Fibroblast of skin of abdomen (primary cell): ENCODE data around the gene LRWD1. TPM values are rescaled to one million over a fixed set of nuclear protein-coding genes. Genes with fewer than 3 reads are reported as not detected.

ENCODE experiments used
- DNase-seq: peaks from one replicate; pipeline ENCODE4 v3.0.0-alpha.2; 2013
- polyA plus RNA-seq, 2 experiments: library from polyadenylated mRNA; unstranded; fragments of 120-200 nt; gene quantifications; one replicate each; pipeline ENCODE4 v1.2.1, GENCODE V29; 2013; ENCODE audit not compliant: insufficient read length in 2 of 2

LRWD1 gene
- polyA plus RNA-seq (2013, experiment 1 of 2; ENCODE audit: insufficient read length) = 19.1 TPM
- 19.3 TPM for polyA plus RNA-seq (2013, experiment 2 of 2; ENCODE audit: insufficient read length)

DNA sequence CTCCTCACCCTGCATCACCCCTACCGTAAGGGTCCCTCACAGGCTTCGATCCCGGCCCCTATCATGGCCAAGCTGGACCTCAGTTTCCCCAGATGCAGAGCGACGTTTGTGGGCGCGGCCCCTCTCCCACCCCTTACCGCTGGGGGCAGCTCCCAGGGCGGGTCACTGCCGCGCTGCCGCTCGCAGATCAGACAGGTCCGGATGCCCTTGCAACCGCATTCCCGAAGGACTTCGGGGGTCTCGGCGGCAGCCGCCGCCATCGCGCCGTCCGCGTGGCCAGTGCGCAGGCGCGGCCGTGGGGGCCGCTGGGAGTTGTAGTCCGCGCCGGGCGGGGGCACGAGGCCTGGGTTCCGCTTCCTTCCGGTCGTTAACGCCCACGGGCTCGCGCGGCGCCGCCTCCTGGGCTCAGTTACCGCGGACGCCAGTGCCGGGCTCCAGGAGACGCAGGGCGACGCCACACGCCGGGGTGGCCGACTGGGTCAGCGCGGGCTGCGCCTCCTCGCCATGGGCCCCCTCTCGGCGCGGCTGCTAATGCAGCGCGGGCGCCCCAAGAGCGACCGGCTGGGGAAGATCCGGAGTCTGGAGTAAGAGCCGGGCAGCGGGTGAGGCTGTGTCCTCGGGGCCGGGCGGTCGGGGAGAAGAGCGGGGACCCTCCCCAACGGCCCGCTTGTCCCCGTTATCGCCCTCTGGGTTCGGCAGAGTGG lies at the start of gene LRWD1, which contains the start of gene ALKBH4:
TSS of gene LRWD1 (plus strand) at position 408 of the 704 bp plus-strand sequence. CDS start at position 505, 97 bp downstream.
TSS of gene ALKBH4 (minus strand) at position 287 of the 704 bp plus-strand sequence. CDS start at position 260, 27 bp downstream.
- peak; percentile 91 for DNase-seq

DNA sequence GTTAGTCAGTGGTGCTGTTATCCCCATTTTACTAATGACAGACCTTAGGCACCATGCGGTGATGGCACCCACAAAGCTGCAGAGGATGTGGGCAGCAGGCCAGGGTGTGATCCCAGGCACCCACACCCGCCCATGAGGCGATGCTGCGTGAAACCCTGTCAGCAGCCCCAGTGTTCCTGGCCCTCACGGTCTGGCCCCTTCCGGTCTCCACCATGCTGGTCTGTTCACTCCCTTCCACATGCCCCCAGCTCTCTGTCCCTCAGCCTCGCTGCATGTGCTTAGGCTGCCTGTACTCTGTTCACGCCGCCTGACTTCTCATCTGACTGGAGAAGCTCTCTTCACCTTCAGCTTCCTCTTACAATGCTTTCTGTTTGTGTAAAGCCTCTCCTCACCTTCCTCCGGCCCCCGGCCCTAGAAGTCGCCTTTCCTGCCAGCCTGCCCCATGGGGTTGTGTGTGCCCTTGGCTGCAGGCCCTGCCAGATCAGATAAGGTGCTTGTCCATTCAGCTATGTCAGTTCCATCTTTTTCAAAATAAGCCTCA lies 49.0 kb upstream of the LRWD1 start:
- DNase-seq = no peak

DNA sequence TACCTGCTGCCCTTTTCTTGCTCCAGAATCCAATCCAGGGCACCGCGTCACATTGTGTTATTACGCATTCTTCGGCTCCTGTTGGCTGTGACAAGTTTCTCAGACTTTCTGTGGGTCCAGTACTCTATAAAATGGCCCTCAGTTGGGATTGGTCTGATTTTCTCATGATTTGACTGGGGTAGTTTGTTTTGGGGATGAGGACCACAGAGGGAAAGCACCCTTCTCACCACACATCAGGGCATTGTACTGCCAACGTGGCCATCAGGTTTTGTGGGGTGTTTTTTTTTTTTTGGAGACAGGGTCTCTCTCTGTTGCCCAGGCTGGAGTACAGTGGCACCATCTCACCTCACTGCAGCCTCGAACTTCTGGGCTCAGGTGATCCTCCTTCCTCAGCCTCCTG lies 48.4 kb upstream of the LRWD1 start:
- no peak for DNase-seq

DNA sequence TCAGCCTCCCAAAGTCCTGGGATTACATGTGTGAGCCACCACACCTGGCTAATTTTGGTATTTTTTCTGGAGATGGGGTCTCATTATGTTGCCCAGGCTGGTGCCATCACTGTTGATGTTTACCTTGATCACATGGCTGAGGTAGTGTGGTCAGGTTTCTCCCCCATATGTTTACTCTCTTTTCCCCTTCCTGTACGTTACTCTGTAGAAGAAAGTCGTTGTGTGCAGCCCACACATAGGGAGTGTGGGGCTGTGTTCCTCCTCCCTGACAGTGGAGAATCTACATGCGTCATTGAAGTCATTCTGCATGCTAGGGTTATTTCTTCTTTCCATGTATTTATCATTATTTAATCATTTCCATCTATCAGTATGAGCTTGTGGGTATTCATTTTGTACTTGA lies 47.7 kb upstream of the LRWD1 start:
- DNase-seq = no peak

DNA sequence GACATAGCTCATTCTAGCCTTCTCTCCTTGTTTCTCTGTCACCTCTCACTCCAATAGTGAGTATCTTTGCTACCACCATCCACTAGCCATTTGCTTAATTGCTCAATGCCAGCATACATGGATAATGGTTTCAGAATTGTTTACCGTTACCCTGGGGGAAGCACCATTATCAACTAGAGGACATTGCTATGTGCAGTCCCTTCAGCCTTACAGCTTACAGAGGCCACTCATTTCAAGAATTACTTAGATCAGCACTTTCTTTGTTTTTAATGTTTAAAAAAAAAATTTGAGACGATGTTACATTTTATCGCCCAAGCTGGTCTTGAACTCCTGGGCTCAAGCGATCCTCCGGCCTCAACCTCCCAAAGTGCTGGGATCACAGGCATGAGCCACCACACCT lies 46.2 kb upstream of the LRWD1 start:
- no peak for DNase-seq

DNA sequence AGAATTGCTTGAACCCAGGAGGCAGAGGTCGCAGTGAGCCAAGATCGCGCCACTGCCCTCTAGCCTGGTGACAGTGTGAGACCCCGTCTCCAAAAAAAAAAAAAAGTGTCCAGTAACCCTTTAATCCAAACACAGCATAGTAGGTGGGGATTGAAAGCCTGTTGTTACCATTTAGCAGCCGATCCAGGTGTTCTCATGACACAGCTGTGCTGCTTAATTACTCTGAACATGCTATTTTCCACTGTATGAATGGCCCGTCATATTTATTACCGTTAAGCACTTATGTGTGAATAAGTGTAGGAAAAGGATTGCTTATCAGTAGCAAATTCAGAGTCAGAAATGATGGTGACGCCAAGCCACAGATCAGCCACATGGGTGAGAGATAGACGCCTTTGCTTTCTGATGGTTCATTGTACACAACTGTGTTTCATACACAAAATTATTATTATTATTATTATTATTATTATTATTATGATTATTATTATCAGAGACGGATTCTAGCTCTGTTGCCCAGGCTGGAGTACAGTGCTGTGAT lies 43.0 kb upstream of the LRWD1 start:
- DNase-seq = no peak

DNA sequence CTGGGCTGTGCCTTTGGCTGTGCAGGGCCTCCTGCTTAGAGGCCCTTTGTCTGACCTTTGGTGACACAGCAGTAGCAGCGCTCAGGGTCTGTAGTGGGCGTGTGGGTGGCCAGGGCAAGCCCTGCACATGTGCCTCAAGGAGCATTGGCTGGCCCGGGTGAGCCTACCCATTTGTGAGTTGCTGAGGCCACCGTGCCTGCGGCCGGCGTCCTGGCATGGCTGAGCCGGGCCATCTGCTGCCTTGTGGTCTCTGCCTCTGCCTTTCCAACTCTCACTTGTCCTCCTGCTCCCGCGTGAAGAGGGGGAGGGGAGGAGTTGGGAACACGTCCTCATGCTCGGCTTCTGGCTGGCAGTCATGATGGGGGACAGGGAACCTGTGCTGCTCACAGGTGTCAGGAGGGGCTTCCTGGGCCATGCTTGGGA lies 40.6 kb upstream of the LRWD1 start:
- no peak for DNase-seq

DNA sequence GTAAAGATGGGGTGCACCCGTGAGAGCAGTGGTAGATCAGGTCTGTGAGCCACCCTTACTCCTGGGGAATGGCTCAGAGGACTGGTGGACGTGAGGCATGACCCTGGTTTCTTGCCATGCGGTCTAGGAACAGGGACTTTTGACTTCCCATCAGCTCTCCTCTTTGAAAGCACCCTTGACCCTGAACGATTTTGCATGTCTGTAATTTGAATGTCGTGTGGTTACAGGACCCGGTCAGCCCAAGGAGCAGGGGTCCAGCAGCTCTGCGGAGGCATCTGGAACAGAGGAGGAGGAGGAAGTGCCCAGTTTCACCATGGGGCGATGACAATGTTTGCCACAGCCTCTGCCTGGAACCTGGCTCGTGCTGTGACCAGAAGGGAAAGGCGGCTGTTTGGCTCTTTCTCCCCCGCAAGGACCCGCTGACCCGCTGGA lies 40.0 kb upstream of the LRWD1 start:
- no peak for DNase-seq

DNA sequence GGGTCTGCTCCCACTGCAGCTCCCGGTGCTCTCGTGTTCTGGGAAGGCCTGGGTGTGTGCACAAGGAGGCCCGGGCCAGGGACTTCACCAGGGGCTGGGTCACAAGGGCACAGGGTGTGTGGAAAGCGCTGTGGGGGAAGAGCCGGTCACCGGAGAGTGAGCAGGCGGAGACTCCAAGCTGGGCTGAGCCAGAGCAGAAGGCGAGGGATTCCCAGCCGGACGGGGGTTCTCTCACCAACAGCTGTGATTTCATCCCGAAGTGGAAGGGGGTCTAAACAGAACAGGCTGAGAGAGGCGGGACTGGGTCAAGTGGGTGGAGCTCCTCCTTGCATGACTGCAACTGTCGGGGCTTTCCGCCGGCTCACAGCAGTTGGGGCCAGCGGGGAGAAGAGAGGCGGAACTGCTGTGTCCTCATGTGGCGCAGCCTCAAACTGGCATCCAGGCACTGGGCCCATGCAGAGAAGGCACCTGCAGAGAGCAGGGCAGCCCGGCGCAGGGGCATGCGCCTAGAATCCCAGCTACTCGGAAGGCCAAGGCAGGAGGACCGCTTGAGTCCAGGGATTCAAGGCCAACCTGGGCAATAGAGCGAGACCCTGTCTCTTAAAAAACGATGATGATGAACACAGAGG lies 39.0 kb upstream of the LRWD1 start:
- DNase-seq = no peak

DNA sequence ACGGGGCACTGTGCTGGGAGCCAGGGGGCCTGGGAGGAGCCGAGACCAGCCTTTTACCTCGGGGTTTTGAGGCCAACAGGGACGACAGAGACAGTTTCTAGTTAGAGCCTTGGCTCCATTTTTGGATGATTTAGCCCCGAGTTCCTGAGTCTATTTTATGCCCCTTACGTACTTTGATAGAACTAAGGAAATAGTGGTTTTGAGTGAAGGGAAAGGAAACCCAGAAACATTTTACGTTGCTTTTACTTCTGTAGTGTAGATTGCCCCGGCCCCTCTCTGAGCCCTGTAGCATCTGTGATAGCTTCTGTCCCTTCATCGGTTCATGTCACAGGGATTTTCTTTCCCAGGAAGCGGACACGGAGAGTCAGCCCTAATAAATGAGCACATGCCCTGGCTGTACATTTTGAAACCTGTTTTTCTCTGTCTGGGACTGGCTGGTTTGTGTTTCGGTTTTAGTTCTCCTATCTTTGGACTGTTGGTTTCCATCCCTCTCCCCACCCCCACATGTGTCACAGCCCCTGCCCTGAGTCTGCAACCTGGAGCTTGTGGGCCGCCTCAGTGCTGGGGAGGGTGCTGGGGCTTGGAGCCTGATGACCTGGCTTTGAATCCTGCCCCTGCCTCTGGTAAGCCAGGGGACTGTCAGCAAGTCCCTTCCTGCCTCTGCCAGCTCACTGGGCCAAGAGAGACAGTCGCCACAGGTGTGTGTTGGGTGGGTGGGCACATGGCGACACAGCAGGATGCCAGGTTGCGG lies 38.3 kb upstream of the LRWD1 start:
- no peak for DNase-seq

DNA sequence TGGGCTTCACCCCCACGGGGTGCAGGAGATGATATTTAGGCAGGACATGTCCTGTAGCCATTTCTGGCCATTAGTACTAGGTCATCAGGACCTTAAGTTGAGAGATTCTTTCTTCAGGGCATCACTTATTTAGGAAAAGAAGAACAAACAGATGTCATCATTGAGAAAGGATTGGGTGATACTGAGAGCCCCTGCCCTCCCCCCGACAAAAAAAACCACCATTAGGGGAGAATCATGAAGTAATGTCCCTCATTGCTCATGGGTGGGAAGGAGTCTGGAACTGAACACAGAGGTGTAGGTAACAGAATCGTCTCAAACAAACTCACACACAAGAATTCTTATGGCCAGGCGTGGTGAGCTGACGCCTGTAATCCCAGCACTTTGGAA lies 37.8 kb upstream of the LRWD1 start:
- DNase-seq = no peak

DNA sequence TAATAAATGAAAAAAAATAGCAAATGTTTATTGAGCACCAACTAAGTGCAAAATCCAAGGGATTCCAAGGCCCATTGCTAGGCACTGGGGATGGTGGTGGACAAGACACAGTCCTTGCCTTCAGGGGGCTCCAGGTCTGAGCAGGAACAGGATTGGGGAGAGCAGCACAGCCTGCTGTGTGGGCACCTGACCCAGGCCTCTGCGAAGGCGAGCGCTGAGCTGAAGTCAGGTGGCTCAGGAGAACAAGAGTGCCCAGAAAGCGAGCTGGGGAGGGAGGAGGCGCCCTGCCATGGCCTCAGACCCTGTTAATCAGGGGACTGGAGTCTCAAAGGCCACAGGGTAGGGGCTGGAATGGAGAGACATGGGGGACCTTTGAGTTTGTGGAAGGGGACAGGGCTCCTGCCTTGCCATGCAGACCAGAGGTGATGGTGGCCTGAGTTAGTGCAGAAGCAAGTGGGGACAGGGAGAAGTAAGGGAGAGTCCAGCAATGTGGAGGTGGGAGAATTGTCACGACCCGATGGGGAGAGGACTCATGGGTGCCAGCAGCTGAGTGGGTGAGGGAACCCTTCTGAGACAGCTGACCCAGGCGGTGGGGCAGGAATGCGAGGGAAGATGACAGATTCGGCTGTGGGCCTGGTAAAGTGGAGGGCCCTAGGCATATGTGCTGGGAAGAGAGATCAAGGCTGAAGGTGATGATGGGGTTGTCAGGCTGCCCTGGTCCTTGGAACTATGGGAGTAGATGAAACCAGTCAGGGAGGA lies 35.5 kb upstream of the LRWD1 start:
- no peak for DNase-seq

DNA sequence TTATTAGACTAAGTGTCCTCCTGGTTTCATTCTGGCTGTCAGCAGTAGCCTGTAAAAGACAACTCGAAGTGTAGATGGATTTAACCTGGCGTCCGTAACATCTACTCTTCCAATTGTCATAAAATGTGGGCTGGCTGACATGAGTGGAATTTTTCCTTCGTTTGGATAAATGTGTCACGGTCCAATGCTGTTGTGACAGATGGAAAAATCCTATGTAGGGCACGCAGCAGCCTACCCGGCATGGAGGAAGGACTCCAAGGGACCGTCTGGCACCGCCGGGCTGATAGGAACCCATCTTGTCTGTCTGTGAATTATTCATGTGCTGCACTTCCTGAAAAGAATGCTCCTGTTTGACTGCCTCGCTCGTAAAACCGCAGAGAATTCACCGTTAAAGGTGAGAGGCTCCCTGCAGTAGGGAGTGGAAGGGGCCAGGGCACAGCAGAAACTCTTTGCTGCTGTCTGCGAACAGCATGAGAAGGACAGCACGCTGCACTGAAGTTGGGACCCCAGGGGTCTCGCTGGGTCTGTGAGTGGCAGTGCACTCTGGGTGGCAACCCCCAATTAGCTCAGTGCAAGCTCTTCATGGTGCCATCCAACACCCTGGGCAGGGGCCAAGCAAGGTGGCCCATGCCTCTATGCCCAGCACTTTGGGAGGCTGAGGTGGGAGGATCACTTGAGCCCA lies 33.0 kb upstream of the LRWD1 start:
- DNase-seq = no peak

DNA sequence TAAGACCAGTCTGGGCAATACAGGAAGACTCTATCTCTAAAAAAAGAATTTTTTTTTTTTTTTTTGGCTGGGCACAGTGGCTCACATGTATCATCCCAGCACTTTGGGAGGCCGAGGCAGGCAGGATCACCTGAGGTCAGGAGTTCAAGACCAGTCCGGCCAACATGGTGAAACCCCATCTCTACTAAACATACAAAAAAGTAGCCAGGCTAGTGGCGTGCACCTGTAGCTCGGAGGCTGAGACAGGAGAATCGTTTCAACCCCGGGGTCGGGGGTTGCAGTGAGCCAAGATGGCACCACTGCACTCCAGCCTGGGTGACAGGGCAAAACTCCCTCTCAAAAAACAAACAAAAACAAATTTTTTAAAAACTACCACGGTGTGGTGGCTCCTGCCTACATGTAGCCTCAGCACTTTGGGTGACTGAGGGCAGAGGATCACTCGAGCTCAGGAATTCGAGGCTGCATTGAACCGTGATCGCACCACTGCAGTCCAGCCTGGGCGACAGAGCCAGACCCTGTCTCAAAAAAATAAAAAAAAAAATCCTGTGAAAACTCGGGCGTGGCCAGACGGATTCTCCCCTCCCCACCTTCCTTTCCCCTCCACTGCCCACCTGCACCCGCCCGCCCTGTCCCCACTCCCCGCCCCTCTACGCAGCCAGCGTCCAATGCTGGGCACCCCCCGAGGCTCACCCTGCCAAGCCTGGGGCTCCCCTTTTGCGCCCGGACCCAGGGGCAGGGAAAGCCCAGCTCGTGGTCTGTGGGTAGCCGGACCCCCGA lies 32.2 kb upstream of the LRWD1 start:
- no peak for DNase-seq

DNA sequence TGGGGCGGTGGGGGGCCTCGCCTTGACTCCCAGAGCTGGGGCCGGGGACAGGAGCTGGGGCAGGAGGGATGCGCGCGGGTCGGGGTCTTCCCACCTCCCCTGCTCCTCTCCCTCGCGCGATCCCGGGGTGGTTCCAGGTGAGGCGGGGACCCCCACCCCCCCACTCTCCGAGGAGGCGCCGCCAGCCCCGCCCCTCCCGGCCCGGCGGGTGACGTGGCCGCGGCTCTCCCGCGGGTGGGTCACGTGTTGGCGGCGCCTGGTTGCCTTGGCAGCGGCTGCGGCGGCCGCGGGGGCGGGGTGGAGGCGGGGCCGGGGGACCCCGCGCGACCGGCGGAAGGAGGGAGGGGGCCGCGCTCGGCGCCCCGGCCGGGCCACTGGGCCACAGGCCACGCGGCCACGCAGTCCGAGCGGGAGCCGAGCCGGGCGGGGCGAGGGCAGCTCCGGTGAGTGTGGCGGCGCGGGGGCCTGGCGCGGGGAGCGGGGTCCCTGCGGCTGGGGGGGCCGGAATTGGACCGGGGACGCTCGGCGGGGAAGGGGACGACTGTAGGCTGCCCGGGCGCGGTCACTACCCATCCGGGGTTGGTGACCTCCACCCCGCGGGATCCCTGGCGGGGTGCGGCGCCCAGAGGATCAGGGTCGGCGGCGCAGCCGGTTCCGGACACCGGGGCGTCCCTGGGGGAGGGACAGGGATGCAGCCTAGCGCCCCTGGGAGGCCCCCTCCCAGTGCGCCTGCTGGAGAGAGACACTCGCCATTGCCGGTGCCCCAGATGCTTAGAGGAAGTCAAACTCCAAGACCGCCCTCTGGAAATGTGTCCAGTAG lies 31.4 kb upstream of the LRWD1 start, which contains the start of gene ORAI2:
TSS of gene ORAI2 (plus strand) at position 357 of the 820 bp plus-strand sequence. CDS start 5,382 bp downstream, outside the sequence.
- DNase-seq = peak; percentile 75

DNA sequence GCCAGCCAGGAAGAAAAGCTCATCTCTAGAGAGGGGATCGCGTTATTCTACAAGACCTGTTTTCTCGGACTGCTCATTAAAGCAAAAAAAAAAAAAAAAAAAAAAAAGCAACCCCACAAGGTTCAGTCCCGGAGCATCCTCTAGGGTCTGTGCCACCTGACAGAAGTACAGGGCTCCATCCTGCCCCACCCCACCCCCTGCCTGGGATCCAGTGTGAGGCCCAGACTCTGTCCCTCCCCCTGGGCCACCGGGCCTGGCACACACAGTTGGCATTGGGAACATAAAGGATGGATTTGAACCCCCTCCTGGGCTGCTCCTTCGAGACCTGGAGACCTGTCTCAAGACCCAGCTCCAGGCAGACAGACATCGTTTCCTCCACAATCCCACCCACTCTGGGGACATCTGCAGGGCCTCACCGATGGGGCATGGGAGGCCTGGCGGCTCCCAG lies 30.7 kb upstream of the LRWD1 start:
- no peak for DNase-seq

DNA sequence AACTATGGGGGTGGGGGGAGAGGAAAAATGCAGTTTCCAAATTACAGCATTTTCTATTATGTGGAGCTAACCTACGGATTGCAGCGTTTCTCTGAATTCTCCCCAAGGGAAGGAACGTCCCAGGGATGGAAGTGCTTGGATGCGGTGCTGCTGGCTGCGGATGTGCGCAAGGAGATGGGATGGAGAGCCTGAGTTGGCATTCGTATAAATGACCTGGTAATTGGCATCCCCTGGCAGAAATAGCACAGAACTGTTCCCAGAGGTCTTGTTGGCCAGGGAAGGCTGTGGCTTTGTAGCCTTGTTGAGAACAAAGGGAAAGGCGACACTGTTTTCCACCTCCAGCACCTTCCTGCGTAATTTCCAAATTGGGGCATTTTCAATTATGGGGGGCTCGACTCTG lies 28.7 kb upstream of the LRWD1 start:
- DNase-seq = no peak

DNA sequence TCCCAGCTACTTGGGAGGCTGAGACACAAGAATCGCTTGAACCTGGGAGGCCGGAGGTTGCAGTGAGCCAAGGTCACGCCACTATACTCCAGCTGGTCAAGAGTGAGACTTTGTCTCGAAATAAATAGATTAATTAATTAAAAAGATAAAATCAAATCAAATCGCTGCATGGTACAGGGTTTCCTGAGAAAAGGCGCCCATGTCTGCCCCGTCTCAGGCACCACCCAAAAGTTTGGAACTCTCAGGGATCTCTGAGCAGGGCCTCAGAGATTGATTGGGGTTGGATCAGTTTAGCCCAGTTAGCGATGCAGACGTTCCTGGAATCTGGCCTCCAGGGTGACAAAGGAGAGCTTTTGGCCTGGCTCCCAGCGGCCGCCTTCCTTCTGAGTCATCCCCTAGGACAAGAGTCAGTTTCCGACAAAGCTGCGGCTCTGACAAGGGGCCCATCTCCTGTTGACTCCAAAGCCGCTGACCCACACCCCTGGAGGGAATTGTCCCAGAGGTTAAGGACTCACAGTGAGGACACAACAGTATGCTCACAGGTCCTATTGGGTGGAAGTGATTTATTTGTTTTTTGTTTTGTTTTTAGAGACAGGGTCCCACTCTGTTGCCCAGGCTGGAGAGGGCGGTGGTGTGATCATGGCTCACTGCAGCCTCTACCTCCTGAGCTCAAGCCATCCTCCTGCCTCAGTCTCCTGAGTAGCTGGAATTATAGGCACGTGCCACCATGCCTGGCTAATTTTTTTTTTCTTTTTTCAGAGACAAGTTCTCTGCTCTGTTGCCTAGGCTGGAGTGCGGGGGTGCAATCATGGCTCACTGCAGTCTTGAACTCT lies 24.6 kb upstream of the LRWD1 start:
- peak; percentile 78 for DNase-seq
